Mucosa of stomach (tissue), 1 donor: Measurements from ENCODE around the gene GAS1.

Experiments used
- H3K27me3 ChIP-seq: one replicate; pipeline ENCODE4 v1.7.0; 2013; ENCODE audit warnings: mild to moderate bottlenecking, low read length; ENCODE audit not compliant: control insufficient read depth, insufficient read depth
- H3K36me3 ChIP-seq: one replicate; pipeline ENCODE4 v1.7.0; 2013; ENCODE audit warnings: low read length; ENCODE audit not compliant: control insufficient read depth, insufficient read depth
- H3K4me1 ChIP-seq: one replicate; pipeline ENCODE4 v1.7.0; 2013; ENCODE audit warnings: mild to moderate bottlenecking, low read length; ENCODE audit not compliant: control insufficient read depth, insufficient read depth
- H3K4me3 ChIP-seq: one replicate; pipeline ENCODE4 v1.7.0; 2013; ENCODE audit warnings: low read length
- H3K9ac ChIP-seq: one replicate; pipeline ENCODE4 v1.7.0; 2013; ENCODE audit warnings: mild to moderate bottlenecking, low read length, moderate library complexity
- H3K9me3 ChIP-seq: one replicate; pipeline ENCODE4 v1.7.0; 2013; ENCODE audit warnings: mild to moderate bottlenecking, low read length, moderate library complexity; ENCODE audit not compliant: control insufficient read depth
- donor health status: Pancreatic carcinoma.

Gene GAS1

GRCh38 chr9:86978922-86979474, 31.7 kb upstream of the GAS1 start:
- Histone ChIP-seq H3K9ac (no peak overlapping the region), H3K4me1 (no peaks in the 10 kb centered on the region), H3K9me3 (no peaks in the 10 kb centered on the region), H3K4me3 (no peak overlapping the region), H3K36me3 (no peaks in the 10 kb centered on the region), H3K27me3 (peaks cover 6% of the 10 kb centered on the region)

GRCh38 chr9:86978413-86978812, 31.1 kb upstream of the GAS1 start:
- no peaks in the 10 kb centered on the region for H3K4me1 ChIP-seq

GRCh38 chr9:86977205-86977835, 30.0 kb upstream of the GAS1 start:
- Histone ChIP-seq H3K4me3 (no peak overlapping the region), H3K9me3 (no peaks in the 10 kb centered on the region), H3K9ac (no peak overlapping the region), H3K4me1 (no peaks in the 10 kb centered on the region), H3K36me3 (no peaks in the 10 kb centered on the region), H3K27me3 (peaks cover 4% of the 10 kb centered on the region)

More at GRCh38 chr9:86978413-86978812, 31.1 kb upstream of the GAS1 start:
- no peak overlapping the region for H3K9ac ChIP-seq
- H3K4me3 ChIP-seq = no peak overlapping the region
- H3K27me3 ChIP-seq = peaks cover 4% of the 10 kb centered on the region
- no peaks in the 10 kb centered on the region for H3K36me3 ChIP-seq
- H3K9me3 ChIP-seq = no peaks in the 10 kb centered on the region

- H3K9me3 ChIP-seq = no peaks in the 10 kb centered on the region
- peaks cover 7% of the 10 kb centered on the region for H3K27me3 ChIP-seq
- H3K4me3 ChIP-seq = no peak overlapping the region
These were observed 28.3 kb upstream of the GAS1 start for GRCh38 chr9:86975606-86976005.

GRCh38 chr9:86975036-86975435, 27.7 kb upstream of the GAS1 start:
- H3K36me3 ChIP-seq = no peaks in the 10 kb centered on the region
- H3K27me3 ChIP-seq = peaks cover 8% of the 10 kb centered on the region
- H3K4me1 ChIP-seq = no peaks in the 10 kb centered on the region
- no peak overlapping the region for H3K4me3 ChIP-seq
- H3K9me3 ChIP-seq = no peaks in the 10 kb centered on the region
- no peak overlapping the region for H3K9ac ChIP-seq

More at GRCh38 chr9:86975606-86976005, 28.3 kb upstream of the GAS1 start:
- no peaks in the 10 kb centered on the region for H3K36me3 ChIP-seq
- H3K9ac ChIP-seq = no peak overlapping the region
- no peaks in the 10 kb centered on the region for H3K4me1 ChIP-seq

- H3K36me3 ChIP-seq = no peaks in the 10 kb centered on the region
- H3K9ac ChIP-seq = no peak overlapping the region
- no peaks in the 10 kb centered on the region for H3K9me3 ChIP-seq
- H3K4me1 ChIP-seq = no peaks in the 10 kb centered on the region
- H3K4me3 ChIP-seq = no peak overlapping the region
- H3K27me3 ChIP-seq = peaks cover 8% of the 10 kb centered on the region
These were observed 27.1 kb upstream of the GAS1 start for GRCh38 chr9:86974421-86974820.

- no peaks in the 10 kb centered on the region for H3K9me3 ChIP-seq
These were observed 24.4 kb upstream of the GAS1 start for GRCh38 chr9:86971742-86972141.

GRCh38 chr9:86968258-86968920, 21.1 kb upstream of the GAS1 start:
- Histone ChIP-seq H3K9ac (no peak overlapping the region), H3K27me3 (peaks cover 3% of the 10 kb centered on the region), H3K4me1 (peaks cover 5% of the 10 kb centered on the region), H3K9me3 (no peaks in the 10 kb centered on the region), H3K36me3 (no peaks in the 10 kb centered on the region), H3K4me3 (no peak overlapping the region)

More at GRCh38 chr9:86971742-86972141, 24.4 kb upstream of the GAS1 start:
- Histone ChIP-seq H3K27me3 (peaks cover 8% of the 10 kb centered on the region), H3K4me3 (no peak overlapping the region), H3K9ac (no peak overlapping the region), H3K4me1 (no peaks in the 10 kb centered on the region), H3K36me3 (no peaks in the 10 kb centered on the region)

GRCh38 chr9:86966852-86967511, 19.7 kb upstream of the GAS1 start:
- Histone ChIP-seq H3K4me1 (peaks cover 5% of the 10 kb centered on the region), H3K9ac (no peak overlapping the region), H3K36me3 (no peaks in the 10 kb centered on the region), H3K4me3 (no peak overlapping the region), H3K9me3 (no peaks in the 10 kb centered on the region), H3K27me3 (peaks cover 9% of the 10 kb centered on the region)

- Histone ChIP-seq H3K4me3 (no peak overlapping the region), H3K9me3 (no peaks in the 10 kb centered on the region), H3K4me1 (peaks cover 5% of the 10 kb centered on the region), H3K36me3 (no peaks in the 10 kb centered on the region), H3K27me3 (peaks cover 16% of the 10 kb centered on the region), H3K9ac (no peak overlapping the region)
These were observed 18.5 kb upstream of the GAS1 start for GRCh38 chr9:86965636-86966395.

GRCh38 chr9:86962692-86963091, 15.4 kb upstream of the GAS1 start:
- peaks cover 20% of the 10 kb centered on the region for H3K27me3 ChIP-seq
- H3K9ac ChIP-seq = no peak overlapping the region
- H3K9me3 ChIP-seq = no peaks in the 10 kb centered on the region
- no peak overlapping the region for H3K4me3 ChIP-seq
- peaks cover 5% of the 10 kb centered on the region for H3K4me1 ChIP-seq
- H3K36me3 ChIP-seq = no peaks in the 10 kb centered on the region
